HepG2 (cell line): ENCODE data around the gene BLMH. TPM values are rescaled to one million over a fixed set of nuclear protein-coding genes. Genes with fewer than 3 reads are reported as not detected.

Source experiments
- ELF4 ChIP-seq: sonication (generic); formaldehyde crosslinking; IDR thresholded peaks from 2 replicates; pipeline ENCODE4 v1.5.0; 2020; ENCODE audit warnings: missing genetic modification reagents, mild to moderate bottlenecking, moderate library complexity, borderline replicate concordance
- PREB ChIP-seq: sonication (generic); formaldehyde crosslinking; IDR thresholded peaks from 2 replicates; pipeline ENCODE4 v1.4.0; 2020; ENCODE audit warnings: missing genetic modification reagents
- RNF219 ChIP-seq: sonication (generic); formaldehyde crosslinking; IDR thresholded peaks from 2 replicates; pipeline ENCODE4 v1.5.0; 2020; ENCODE audit warnings: mild to moderate bottlenecking, missing genetic modification reagents
- SOX6 ChIP-seq, 2 experiments: fragments of 450-650 bp in 1 of 2; sonication (generic) in 1 of 2; formaldehyde crosslinking in 1 of 2; IDR thresholded peaks; 2 replicates each; pipeline versions ENCODE4 v1.4.0 to v1.6.1; 2017 to 2020; ENCODE audit warnings: antibody characterized with exemption in 1 of 2, mild to moderate bottlenecking in 1 of 2, missing genetic modification reagents in 1 of 2
- STAT5B ChIP-seq: sonication (generic); formaldehyde crosslinking; IDR thresholded peaks from 2 replicates; pipeline ENCODE4 v1.4.0; 2020; ENCODE audit warnings: missing genetic modification reagents
- STAT6 ChIP-seq: sonication (generic); formaldehyde crosslinking; IDR thresholded peaks from 2 replicates; pipeline ENCODE4 v1.4.0; 2020; ENCODE audit warnings: missing genetic modification reagents, mild to moderate bottlenecking, borderline replicate concordance
- TAF15 ChIP-seq: fragments of 200-400 bp; formaldehyde crosslinking; IDR thresholded peaks from one replicate; pipeline ENCODE4 v1.6.1; 2018; ENCODE audit warnings: mild to moderate bottlenecking, low read depth, low read length; ENCODE audit not compliant: poor library complexity, severe bottlenecking
- TCF12 ChIP-seq, 2 experiments: fragments of 450-650 bp in 1 of 2; sonication (generic) in 1 of 2; formaldehyde crosslinking in 1 of 2; IDR thresholded peaks; 2 replicates each; pipeline versions ENCODE4 v1.6.1 to v1.8.0; 2017 to 2022; ENCODE audit warnings: antibody characterized with exemption in 1 of 2, mild to moderate bottlenecking in 1 of 2, missing genetic modification reagents in 1 of 2, moderate library complexity in 1 of 2
- TCF7L2 ChIP-seq: IDR thresholded peaks from 2 replicates; pipeline ENCODE4 v1.6.1; 2011; ENCODE audit warnings: mild to moderate bottlenecking, low read depth, low read length, moderate library complexity
- TEF ChIP-seq: sonication (generic); formaldehyde crosslinking; IDR thresholded peaks from 2 replicates; pipeline ENCODE4 v1.5.0; 2020; ENCODE audit warnings: missing genetic modification reagents
- ZKSCAN5 ChIP-seq: sonication (generic); formaldehyde crosslinking; IDR thresholded peaks from 2 replicates; pipeline ENCODE4 v1.5.1; 2020; ENCODE audit warnings: mild to moderate bottlenecking, missing genetic modification reagents
- ZNF232 ChIP-seq: sonication (generic); formaldehyde crosslinking; IDR thresholded peaks from 2 replicates; pipeline ENCODE4 v1.4.0; 2020; ENCODE audit warnings: missing genetic modification reagents, borderline replicate concordance
- ZNF44 ChIP-seq: sonication (generic); formaldehyde crosslinking; IDR thresholded peaks from 2 replicates; pipeline ENCODE4 v1.5.1; 2020; ENCODE audit warnings: mild to moderate bottlenecking, missing genetic modification reagents
- ZNF605 ChIP-seq: sonication (generic); formaldehyde crosslinking; IDR thresholded peaks from 2 replicates; pipeline ENCODE4 v1.8.0; 2022; ENCODE audit warnings: mild to moderate bottlenecking, missing genetic modification reagents
- ZSCAN21 ChIP-seq: sonication (generic); formaldehyde crosslinking; IDR thresholded peaks from 2 replicates; pipeline ENCODE4 v1.8.0; 2022; ENCODE audit warnings: mild to moderate bottlenecking, missing genetic modification reagents, moderate library complexity, borderline replicate concordance
- polyA plus RNA-seq, 8 experiments: library from polyadenylated mRNA; depleted of rRNA in 3 of 8; stranded (reverse) in 7 of 8; unstranded in 1 of 8; fragments of >200 nt; fragmentation: Illumina TruSeq in 4 of 8; extraction: Trizol in 4 of 8; gene quantifications; 2 replicates each; pipeline versions ENCODE4 v1.2.1 to v1.2.3, GENCODE V29; 2011 to 2016; ENCODE audit warnings: low read depth in 4 of 8, missing spikeins in 1 of 8, mixed read lengths in 1 of 8; ENCODE audit not compliant: insufficient read depth in 1 of 8
- total RNA-seq, 5 experiments: library from RNA; depleted of rRNA; stranded (reverse); fragments of >200 nt; fragmentation: Illumina TruSeq; extraction: Trizol; gene quantifications; 2 replicates each; pipeline ENCODE4 v1.2.3, GENCODE V29; 2016; ENCODE audit warnings: low read depth in 1 of 5
- TF ChIP-seq, protein P1 (sequence below): sonication (generic); formaldehyde crosslinking; IDR thresholded peaks from 2 replicates; pipeline ENCODE4 v1.4.0; 2020; ENCODE audit warnings: missing genetic modification reagents, mild to moderate bottlenecking, borderline replicate concordance
- TF ChIP-seq, protein P2 (sequence below): IDR thresholded peaks from 2 replicates; pipeline ENCODE4 v1.6.1; 2016; ENCODE audit warnings: mild to moderate bottlenecking, missing biosample characterization, missing genetic modification reagents
- TF ChIP-seq, protein P3 (sequence below): sonication (generic); formaldehyde crosslinking; IDR thresholded peaks from 2 replicates; pipeline ENCODE4 v1.5.0; 2020; ENCODE audit warnings: missing genetic modification reagents

BLMH gene
- total and polyA plus RNA-seq, 2 of the 13 experiments (the other 11 are each of a cell fraction or from before 2014, with no cell fraction given), result 12.1 to 41.0 TPM

DNA sequence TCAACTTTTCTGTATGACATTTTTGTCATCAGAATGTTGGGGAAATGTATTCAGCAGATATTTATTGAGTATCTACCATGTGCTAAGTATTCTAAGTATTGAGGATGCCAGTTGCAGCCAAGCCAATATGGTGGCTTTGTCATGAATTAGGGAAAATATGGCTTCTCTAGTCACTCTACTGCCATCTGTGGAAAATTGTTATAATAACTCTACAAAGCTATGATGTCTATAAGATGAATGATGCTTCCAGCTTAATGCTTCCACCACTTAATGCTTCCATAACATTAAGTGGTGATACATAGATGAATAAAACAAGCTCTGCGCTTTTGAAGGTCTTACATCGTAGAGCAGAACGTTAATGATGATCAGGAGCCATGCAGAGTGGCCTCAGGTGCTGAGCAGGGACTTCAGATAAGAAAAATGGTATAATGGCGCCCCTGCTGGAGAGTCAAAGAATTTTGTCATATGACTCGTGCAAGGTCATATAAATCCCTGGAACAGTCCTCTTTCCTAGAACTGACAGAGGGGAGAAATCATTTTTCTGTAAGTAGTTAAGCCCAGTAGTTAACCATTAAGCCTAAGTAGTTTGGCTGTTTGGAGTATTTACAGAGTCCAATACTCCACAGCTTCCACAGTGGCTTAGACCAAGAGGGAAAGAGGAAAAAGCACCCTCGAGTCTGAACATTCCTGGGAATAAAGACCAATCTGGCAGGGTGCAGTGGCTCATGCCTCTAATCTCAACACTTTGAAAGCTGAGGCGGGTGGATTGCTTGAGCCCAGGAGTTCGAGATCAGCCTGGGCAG lies 44.8 kb upstream of the BLMH start (continued):
- TF ChIP-seq RNF219 (CRISPR knock-in tag) (no peak), ZSCAN21 (no peak), STAT5B (CRISPR knock-in tag) (no peak), ZNF605 (no peak), TEF (CRISPR knock-in tag) (no peak), TAF15 (no peak), TCF12 (IDR thresholded peaks at IDR 0.05) (no peak), TCF12 (CRISPR knock-in tag; IDR thresholded peaks at IDR 0.05) (no peak), ZKSCAN5 (CRISPR knock-in tag) (no peak), STAT6 (CRISPR knock-in tag) (no peak), ZNF44 (no peak), ELF4 (CRISPR knock-in tag) (0 out of 2 replicates have a peak, but pooled peaks have one; percentile 58), TCF7L2 (no peak), ZNF232 (CRISPR knock-in tag) (no peak), SOX6 (IDR thresholded peaks at IDR 0.05) (no peak), SOX6 (CRISPR knock-in tag; IDR thresholded peaks at IDR 0.05) (0 out of 2 replicates have a peak, but pooled peaks have one; percentile 47), PREB (CRISPR knock-in tag) (no peak)
- TF ChIP-seq, protein P1, sequence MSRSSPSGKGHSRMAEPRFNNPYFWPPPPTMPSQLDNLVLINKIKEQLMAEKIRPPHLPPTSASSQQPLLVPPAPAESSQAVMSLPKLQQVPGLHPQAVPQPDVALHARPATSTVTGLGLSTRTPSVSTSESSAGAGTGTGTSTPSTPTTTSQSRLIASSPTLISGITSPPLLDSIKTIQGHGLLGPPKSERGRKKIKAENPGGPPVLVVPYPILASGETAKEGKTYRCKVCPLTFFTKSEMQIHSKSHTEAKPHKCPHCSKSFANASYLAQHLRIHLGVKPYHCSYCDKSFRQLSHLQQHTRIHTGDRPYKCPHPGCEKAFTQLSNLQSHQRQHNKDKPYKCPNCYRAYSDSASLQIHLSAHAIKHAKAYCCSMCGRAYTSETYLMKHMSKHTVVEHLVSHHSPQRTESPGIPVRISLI, result no peak
- TF ChIP-seq, protein P2, sequence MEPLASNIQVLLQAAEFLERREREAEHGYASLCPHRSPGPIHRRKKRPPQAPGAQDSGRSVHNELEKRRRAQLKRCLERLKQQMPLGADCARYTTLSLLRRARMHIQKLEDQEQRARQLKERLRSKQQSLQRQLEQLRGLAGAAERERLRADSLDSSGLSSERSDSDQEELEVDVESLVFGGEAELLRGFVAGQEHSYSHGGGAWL (CRISPR knock-in tag), result no peak
- TF ChIP-seq, protein P3, sequence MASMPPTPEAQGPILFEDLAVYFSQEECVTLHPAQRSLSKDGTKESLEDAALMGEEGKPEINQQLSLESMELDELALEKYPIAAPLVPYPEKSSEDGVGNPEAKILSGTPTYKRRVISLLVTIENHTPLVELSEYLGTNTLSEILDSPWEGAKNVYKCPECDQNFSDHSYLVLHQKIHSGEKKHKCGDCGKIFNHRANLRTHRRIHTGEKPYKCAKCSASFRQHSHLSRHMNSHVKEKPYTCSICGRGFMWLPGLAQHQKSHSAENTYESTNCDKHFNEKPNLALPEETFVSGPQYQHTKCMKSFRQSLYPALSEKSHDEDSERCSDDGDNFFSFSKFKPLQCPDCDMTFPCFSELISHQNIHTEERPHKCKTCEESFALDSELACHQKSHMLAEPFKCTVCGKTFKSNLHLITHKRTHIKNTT (CRISPR knock-in tag), result no peak
